GM12878 (cell line): Measurements from ENCODE around the gene ADA. TPM values are rescaled to one million over a fixed set of nuclear protein-coding genes. Genes with fewer than 3 reads are reported as not detected.
A peak's percentile ranks its signal among the peaks of the same experiment; 100 is the strongest.

Source experiments
- ATAC-seq: fragments of 200-7000 bp; cut with Tn5 transposase; 3 replicates; pipeline ENCODE4 v1.9.1; 2020; ENCODE audit warnings: mild to moderate bottlenecking, moderate library complexity
- BruUV-seq: library from RNA; stranded (reverse); fragments of 400-500 nt; replicated peaks from 2 replicates; lab custom pipeline; 2021; lab: Mats Ljungman, UMichigan
- CTCF ChIA-PET: fragments of 300-600 bp; sonication (Branson Sonifier 250); formaldehyde crosslinking; extraction: SDS; loops from one replicate; lab custom pipeline; 2021; ENCODE audit warnings: inconsistent platforms; lab: Yijun Ruan, JAX
- POLR2A ChIA-PET: fragments of 350-600 bp; formaldehyde crosslinking; extraction: SDS; loops from one replicate; lab custom pipeline; 2021; ENCODE audit warnings: inconsistent platforms; lab: Charles Lee
- RAD21 ChIA-PET: fragments of 300-600 bp; sonication (Branson Sonifier 250); formaldehyde crosslinking; loops from one replicate; lab custom pipeline; 2023; ENCODE audit warnings: antibody characterized with exemption; ENCODE audit not compliant: unreplicated experiment; lab: Charles Lee
- SMC1A ChIA-PET: fragments of 300-600 bp; sonication (Branson Sonifier 250); formaldehyde crosslinking; loops from one replicate; lab custom pipeline; 2023; ENCODE audit not compliant: unreplicated experiment, uncharacterized antibody; lab: Charles Lee
- DNase-seq: peaks from one replicate; pipeline ENCODE4 v3.0.0-alpha.2; 2011; ENCODE audit warnings: low read depth, low spot score
- FAIRE-seq: peaks from 3 replicates; lab custom pipeline; 2011; peaks lifted over from hg19 to GRCh38; lab: Jason Lieb, UNC
- H2AFZ ChIP-seq: 2 replicates; pipeline ENCODE4 v1.6.0; 2011; ENCODE audit warnings: low read depth, low read length, control low read depth; ENCODE audit not compliant: control insufficient read depth
- H3K27ac ChIP-seq: 2 replicates; pipeline ENCODE4 v1.5.1; 2011; ENCODE audit warnings: control low read depth; ENCODE audit not compliant: control insufficient read depth, insufficient read depth
- H3K27me3 ChIP-seq, 2 experiments: replicated peaks in 1 of 2; 2 replicates each; pipeline versions ENCODE4 v1.6.0 to v1.6.1; 2011; ENCODE audit warnings: low read length in 1 of 2; ENCODE audit not compliant: control insufficient read depth in 2 of 2, insufficient read depth in 2 of 2
- H3K36me3 ChIP-seq, 2 experiments: 2 replicates each; pipeline ENCODE4 v1.5.1; 2011; ENCODE audit warnings: low read length in 1 of 2; ENCODE audit not compliant: control insufficient read depth in 2 of 2, insufficient read depth in 2 of 2
- H3K4me1 ChIP-seq: 2 replicates; pipeline ENCODE4 v1.6.1; 2011; ENCODE audit warnings: mild to moderate bottlenecking, low read length, moderate library complexity, mixed read lengths; ENCODE audit not compliant: control insufficient read depth, insufficient read depth
- H3K4me2 ChIP-seq: 2 replicates; pipeline ENCODE4 v1.6.0; 2011; ENCODE audit warnings: control low read depth; ENCODE audit not compliant: control insufficient read depth, insufficient read depth
- H3K4me3 ChIP-seq: fragments of 200-600 bp; sonication (generic); 2 replicates; pipeline ENCODE4 v1.5.1; 2016
- H3K79me2 ChIP-seq: 2 replicates; pipeline ENCODE4 v1.6.0; 2011; ENCODE audit warnings: low read length; ENCODE audit not compliant: control insufficient read depth, insufficient read depth
- H3K9ac ChIP-seq: 2 replicates; pipeline ENCODE4 v1.8.0; 2011; ENCODE audit warnings: low read length, control low read depth, mixed read lengths; ENCODE audit not compliant: control insufficient read depth, insufficient read depth
- H3K9me3 ChIP-seq: replicated peaks from 3 replicates; pipeline ENCODE4 v1.5.1; 2011; ENCODE audit warnings: mild to moderate bottlenecking, low read length; ENCODE audit not compliant: control insufficient read depth, insufficient read depth
- H4K20me1 ChIP-seq: 2 replicates; pipeline ENCODE4 v1.6.0; 2011; ENCODE audit not compliant: control insufficient read depth, insufficient read depth
- DPF2 ChIP-seq: fragments of 450-650 bp; IDR thresholded peaks from 2 replicates; pipeline ENCODE4 v1.6.1; 2017; ENCODE audit warnings: mild to moderate bottlenecking
- FOS ChIP-seq: IDR thresholded peaks from 3 replicates; pipeline ENCODE4 v1.6.1; 2011; ENCODE audit warnings: borderline replicate concordance; ENCODE audit not compliant: insufficient read length; ENCODE audit errors: extremely low read depth
- FOXK2 ChIP-seq: fragments of 450-650 bp; IDR thresholded peaks from 2 replicates; pipeline ENCODE4 v1.6.1; 2017; ENCODE audit warnings: mild to moderate bottlenecking, moderate library complexity
- HDGF ChIP-seq: fragments of 450-650 bp; IDR thresholded peaks from 2 replicates; pipeline ENCODE4 v1.6.1; 2016; ENCODE audit warnings: antibody characterized with exemption
- KLF5 ChIP-seq: fragments of 450-650 bp; IDR thresholded peaks from 2 replicates; pipeline ENCODE4 v1.6.1; 2014; ENCODE audit warnings: mild to moderate bottlenecking; ENCODE audit not compliant: partially characterized antibody
- MEF2B ChIP-seq: fragments of 450-650 bp; IDR thresholded peaks from 2 replicates; pipeline ENCODE4 v1.6.1; 2018; ENCODE audit warnings: mild to moderate bottlenecking, moderate library complexity; ENCODE audit not compliant: partially characterized antibody, poor library complexity, severe bottlenecking
- WGBS: methylation state at CpG from one replicate; pipeline ENCODE4 v1.1.6; 2016; ENCODE audit warnings: low lambda C conversion rate; ENCODE audit not compliant: insufficient replicate concordance, insufficient coverage; ENCODE audit errors: missing lambda C conversion rate; 5-methylcytosine and 5-hydroxymethylcytosine counted together
- in situ Hi-C: fragments of 300-500 bp; cut with MboI; formaldehyde crosslinking; loops from 9 replicates; pipeline ENCODE4 v1.14.3; 2018; ENCODE audit warnings: mixed read lengths
- intact Hi-C: fragments of 100-400 bp; cut with micrococcal nuclease; formaldehyde crosslinking; loops from one replicate; pipeline ENCODE4 v1.14.2; 2022; ENCODE audit not compliant: unreplicated experiment
- polyA plus RNA-seq, 11 experiments: library from polyadenylated mRNA; depleted of rRNA in 4 of 11; unstranded in 6 of 11; stranded (reverse) in 5 of 11; fragments of >200 nt; fragmentation: Nextera tagmentation in 4 of 11; fragmentation: Illumina TruSeq in 1 of 11; extraction: Ambion mirVana in 4 of 11; extraction: Trizol in 1 of 11; gene quantifications; 1 replicate in 1 of 11; 2 replicates in 10 of 11; pipeline versions ENCODE4 v1.2.1 to v1.2.3, GENCODE V29; 2011 to 2016; ENCODE audit warnings: inconsistent platforms in 2 of 11, missing spikeins in 2 of 11, low read depth in 1 of 11
- total RNA-seq, 4 experiments: library from RNA; depleted of rRNA in 3 of 4; stranded (reverse); fragments of >200 nt in 3 of 4; fragmentation: Illumina TruSeq in 1 of 4; extraction: Trizol in 1 of 4; gene quantifications; 2 replicates each; pipeline versions ENCODE4 v1.2.1 to v1.2.3, GENCODE V29; 2013 to 2021

ADA gene
- total and polyA plus RNA-seq, 10 of the 15 experiments (the other 5 are each of a cell fraction or from before 2014, with no cell fraction given), result 40.9 to 217 (median 90.8) TPM

DNA sequence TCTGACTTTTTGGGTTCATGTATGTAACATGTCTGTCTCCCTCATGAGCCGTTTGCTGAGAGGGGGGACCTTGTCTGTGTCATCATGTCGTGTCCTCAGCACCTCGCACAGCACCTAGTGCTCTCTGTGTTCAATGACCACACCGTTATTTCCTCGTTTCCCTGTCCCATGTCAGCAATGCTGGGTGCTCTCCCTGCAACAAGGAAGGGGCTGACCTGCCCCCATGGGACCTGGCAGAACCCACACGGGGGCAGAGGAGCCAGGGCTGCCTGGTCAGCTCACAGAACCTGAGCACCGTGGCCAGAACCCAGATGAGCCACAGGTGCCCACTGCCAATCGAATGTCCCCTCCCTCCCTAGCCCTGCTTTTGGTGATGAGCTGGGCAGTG is 7.3 kb downstream of the ADA start:
- DNase-seq (no peak), FAIRE-seq (no peak), ATAC-seq (no peak)
- no peak for TF ChIP-seq KLF5
- TF ChIP-seq MEF2B, result peak; percentile 69
- TF ChIP-seq HDGF, result peak; percentile 20; the same call in 1 of the 2 replicates
- Histone ChIP-seq H3K27ac (peak overlapping the region; percentile 99), H3K4me3 (0 out of 2 replicates have a peak overlapping the region, but pooled peaks have one; percentile 10), H2AFZ (peak overlapping the region; percentile 20; the same call in 1 of the 2 replicates), H3K27me3 (no peaks in the 10 kb centered on the region), H3K79me2 (peaks cover 62% of the 10 kb centered on the region), H3K36me3 (peaks cover 0 to 7% of the 10 kb centered on the region in 2 experiments; a peak in 2 of 4 replicates), H3K9ac (peak overlapping the region; percentile 51), H3K4me1 (peaks cover 85% of the 10 kb centered on the region), H3K4me2 (peak overlapping the region; percentile 84), H4K20me1 (no peaks in the 10 kb centered on the region), H3K9me3 (peaks cover 3% of the 10 kb centered on the region; the same call in 2 of the 3 replicates)
- CTCF ChIA-PET, result interaction anchor here (0.6 to 8.5 kb wide), 8 partner anchors 9 to 68 kb away, joined by 3 to 134 read pairs (median 4); no protein-coding TSS in a partner anchor
- SMC1A ChIA-PET, result interaction anchor here (0.7 to 6.9 kb wide), 14 partner anchors 10 to 259 kb away, joined by 3 to 71 read pairs (median 4); partner anchors contain the start of gene PKIG
- in situ Hi-C loops (no loop called here), intact Hi-C loops (no loop called here)
- BruUV-seq, result no TSS peak
- RAD21 ChIA-PET, result interaction anchor here (0.9 to 5.0 kb wide), 10 partner anchors 12 to 169 kb away, joined by 3 to 47 read pairs (median 5); partner anchors contain the start of genes PKIG and TTPAL
- POLR2A ChIA-PET, result interaction anchor here (1.2 to 4.2 kb wide), 6 partner anchors 24 to 61 kb away, joined by 3 to 32 read pairs (median 8); no protein-coding TSS in a partner anchor
- 35% methylated on average over 8 of the region's 8 CpGs for WGBS

DNA sequence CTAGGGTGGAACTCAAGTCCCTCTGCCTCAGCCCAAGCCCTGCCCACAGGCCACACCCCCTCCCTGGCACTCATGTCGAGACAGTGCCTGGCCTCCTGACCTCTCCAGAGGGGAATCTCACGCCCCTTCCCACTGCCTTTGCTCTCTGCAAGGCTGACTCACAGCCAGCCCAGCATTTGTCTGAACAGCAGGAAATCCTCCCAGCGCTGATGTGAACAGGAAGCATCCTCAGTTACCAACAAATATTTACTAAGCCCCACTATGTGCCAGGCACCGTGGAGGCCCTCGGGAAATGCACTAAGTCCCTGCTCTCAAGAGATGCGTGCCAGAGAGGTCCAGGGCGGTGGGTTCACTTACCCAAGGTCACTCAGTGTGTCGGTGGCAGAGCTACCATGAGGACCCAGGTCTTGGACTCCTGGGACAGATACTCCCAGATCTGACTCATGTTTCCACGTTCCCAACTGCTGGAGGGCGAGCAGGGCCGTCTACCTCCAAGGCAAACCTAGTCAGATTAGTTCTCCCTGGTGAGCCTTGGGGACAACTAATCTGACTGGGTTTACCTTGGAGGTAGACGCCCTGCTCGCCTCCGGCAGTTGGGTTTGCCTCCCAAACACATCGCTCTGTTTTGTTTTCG is 7.8 kb downstream of the ADA start:
- WGBS, result 51% methylated on average over 16 of the region's 16 CpGs
- peak overlapping the region; percentile 91; the same call in 1 of the 2 replicates for H3K4me2 ChIP-seq

More for the DNA sequence above, 7.8 kb downstream of the ADA start:
- SMC1A ChIA-PET, result interaction anchor here (0.9 to 6.9 kb wide), 14 partner anchors 9 to 63 kb away, joined by 3 to 71 read pairs (median 6); partner anchors contain the start of genes ADA and PKIG
- no peak overlapping the region for H3K4me3 ChIP-seq
- POLR2A ChIA-PET, result interaction anchor here (0.5 to 3.0 kb wide), 7 partner anchors 7 to 60 kb away, joined by 4 to 18 read pairs (median 6); partner anchors contain the start of gene ADA
- no peaks in the 10 kb centered on the region for H3K27me3 ChIP-seq
- peaks cover 56% of the 10 kb centered on the region for H3K79me2 ChIP-seq
- no peak for TF ChIP-seq FOXK2
- no peak for TF ChIP-seq FOS
- 0 out of 2 replicates have a peak, but pooled peaks have one; percentile 17 for TF ChIP-seq DPF2
- in situ Hi-C loops, result no loop called here
- FAIRE-seq (no peak), DNase-seq (no peak), ATAC-seq (no peak)
- RAD21 ChIA-PET, result interaction anchor here (0.5 to 5.0 kb wide), 13 partner anchors 11 to 67 kb away, joined by 3 to 26 read pairs (median 6); partner anchors contain the start of gene PKIG
- no TSS peak for BruUV-seq
- peaks cover 3% of the 10 kb centered on the region; the same call in 2 of the 3 replicates for H3K9me3 ChIP-seq
- peaks cover 80% of the 10 kb centered on the region for H3K4me1 ChIP-seq
- H4K20me1 ChIP-seq, result no peaks in the 10 kb centered on the region
- H3K9ac ChIP-seq, result peak overlapping the region; percentile 81
- CTCF ChIA-PET, result interaction anchor here (0.6 to 8.5 kb wide), 13 partner anchors 10 to 89 kb away, joined by 3 to 134 read pairs (median 7); partner anchors contain the start of gene PKIG
- intact Hi-C loops, result loop anchor here (2.0 kb wide), 1 partner anchor 33 kb away; no protein-coding TSS in a partner anchor
- H3K27ac ChIP-seq, result peak overlapping the region; percentile 99
- peaks cover 0 to 7% of the 10 kb centered on the region in 2 experiments; a peak in 2 of 4 replicates for H3K36me3 ChIP-seq
- H2AFZ ChIP-seq, result no peak overlapping the region
